NCI-H460 (cell line): ENCODE measurements around the gene INPP5A. TPM values are rescaled to one million over a fixed set of nuclear protein-coding genes. Genes with fewer than 3 reads are reported as not detected.

ENCODE experiments used
- DNase-seq: peaks from one replicate; pipeline ENCODE4 v3.0.0-alpha.2; 2016; ENCODE audit warnings: low read depth; ENCODE audit errors: extremely low read depth
- total RNA-seq: library from RNA; depleted of rRNA; stranded (reverse); fragments of >200 nt; shearing (Covaris generic); gene quantifications from 2 replicates; pipeline ENCODE4 v1.2.3, GENCODE V29; 2014

INPP5A gene
- total RNA-seq, 1 experiment from 2014 or later, result 13.1 TPM

DNA sequence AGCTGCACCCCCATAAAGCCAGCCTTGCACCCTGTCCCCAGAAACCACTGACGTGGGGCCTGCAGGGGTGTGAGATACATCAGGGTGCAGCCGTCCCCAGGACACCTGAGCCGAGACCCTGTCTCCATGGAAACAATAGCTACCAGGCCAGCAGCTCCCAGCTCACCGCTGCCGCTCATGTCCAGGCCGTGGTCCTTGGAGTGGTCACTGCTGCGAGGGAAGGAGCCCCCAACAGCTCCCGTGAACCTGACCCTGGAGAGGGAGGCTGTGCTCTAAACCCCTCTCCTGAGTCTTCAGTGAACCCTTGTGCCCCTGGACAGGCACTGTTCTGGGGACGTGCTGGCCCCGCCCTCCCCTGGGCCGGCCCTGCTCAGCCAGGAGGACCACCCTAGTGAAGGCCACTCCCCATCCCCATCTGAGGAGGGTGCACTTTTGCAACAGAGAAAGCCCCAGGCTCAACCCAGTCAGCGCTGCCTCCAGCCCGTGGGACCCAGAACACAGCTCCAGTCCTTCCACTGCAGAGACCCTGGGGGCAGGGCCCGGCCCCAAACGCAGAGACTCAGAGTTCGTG, 19.6 kb upstream of the INPP5A start:
- no peak for DNase-seq

DNA sequence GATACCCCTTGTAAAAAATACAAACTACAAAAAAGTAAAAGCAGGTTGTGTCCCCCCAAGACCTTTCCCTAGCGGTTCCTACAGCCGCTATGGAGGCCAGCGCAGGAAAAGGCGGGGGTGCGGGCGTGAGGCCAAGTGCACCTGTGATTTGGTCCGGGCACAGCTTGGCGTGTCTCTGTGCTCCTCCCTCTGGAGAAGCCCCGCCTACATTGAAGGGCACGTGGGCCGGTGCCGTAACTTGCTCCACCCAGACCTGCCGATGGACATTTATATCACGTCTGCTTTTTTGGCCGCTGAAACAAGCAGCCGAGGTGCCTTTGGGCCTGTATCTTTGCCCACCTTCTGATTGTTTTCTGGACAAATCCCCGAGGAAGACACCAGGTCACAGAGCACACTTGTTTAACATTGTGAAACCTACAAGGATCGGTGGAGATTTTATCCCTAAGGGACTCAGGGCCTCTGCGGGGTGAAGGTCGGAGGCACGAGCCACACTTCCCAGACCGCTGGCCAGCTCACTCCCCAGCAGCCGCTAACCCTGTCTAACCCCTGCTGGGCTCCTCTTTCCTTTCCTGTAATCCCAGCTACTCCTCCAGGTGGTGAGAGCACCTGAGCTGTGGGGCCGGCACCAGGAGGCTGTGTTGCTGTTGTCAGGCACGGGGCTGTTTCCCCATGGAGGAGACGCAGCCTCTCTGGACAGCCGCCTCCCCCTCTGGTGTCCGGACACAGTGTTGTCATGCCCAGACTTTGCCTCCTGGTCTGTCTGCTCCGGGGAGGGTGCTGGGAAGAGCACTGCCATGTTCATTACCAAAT, 18.8 kb upstream of the INPP5A start:
- no peak for DNase-seq

DNA sequence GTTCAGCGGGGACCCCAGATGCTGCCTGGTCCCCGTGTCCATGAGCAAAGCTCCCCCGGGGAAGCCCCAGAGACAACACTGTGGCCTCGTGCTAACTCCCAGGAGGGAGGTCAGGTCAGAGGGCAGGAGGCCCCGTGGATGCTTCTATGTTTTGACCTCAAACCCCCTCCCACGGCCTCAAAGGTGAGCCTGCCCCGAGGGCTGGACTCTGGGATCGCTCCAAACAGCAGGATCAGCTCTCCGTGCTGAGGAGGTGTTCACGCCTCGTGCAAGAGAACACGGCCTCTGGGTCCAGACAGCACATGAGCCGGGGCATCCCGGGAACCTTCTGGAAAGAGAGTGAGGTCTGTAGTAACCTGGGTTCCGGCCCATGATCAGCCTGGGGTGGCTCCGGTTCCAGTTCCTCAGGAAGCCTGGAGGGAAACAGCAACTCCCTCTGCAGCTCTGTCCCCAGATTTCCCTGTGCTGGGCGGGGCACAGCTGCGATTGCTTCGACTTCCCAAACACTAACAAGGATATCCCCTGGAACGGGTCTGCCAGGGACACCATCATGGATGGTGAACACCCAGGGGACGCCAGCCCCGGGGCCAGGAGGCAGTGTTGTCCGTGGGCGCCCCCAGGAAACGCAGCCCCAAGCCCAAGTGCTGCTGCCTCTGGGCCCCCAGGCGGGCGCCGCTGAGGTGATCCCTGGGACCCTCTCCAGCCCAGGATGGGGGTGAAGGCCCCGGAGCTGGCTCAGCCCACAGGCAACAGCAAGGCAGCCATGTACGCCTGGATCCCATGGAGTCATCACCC, 18.0 kb upstream of the INPP5A start:
- DNase-seq, result no peak

DNA sequence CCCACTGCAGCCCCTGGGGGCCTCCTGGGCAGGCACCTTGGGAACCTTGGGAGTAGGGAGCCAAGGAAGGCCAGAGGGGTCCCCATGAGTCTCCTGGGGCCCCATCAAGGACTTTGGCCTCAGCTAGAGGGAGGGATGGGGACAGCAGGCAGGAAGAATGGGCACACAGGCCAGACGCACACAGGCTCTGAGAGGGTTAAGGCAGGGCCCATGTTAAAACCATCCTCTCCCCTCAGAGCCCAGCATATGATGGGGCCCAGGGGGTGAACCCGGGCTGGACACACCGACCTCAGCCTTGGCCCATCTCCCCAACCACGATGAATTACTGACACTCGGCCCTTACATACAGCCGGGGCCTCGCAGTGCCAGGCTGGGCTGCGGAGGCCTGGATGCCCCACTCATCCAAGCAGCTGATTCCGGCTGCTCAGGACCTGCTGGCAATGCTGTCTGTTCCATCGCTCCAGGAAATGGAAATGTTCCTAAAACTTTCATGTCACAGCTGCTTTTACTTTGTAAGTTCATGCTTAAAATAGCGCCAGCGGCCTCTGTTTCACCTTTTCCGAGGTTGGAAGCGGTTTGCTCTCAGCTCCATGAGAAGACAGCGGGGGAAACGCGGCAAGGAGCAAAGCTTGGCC, 17.3 kb upstream of the INPP5A start:
- DNase-seq, result no peak

DNA sequence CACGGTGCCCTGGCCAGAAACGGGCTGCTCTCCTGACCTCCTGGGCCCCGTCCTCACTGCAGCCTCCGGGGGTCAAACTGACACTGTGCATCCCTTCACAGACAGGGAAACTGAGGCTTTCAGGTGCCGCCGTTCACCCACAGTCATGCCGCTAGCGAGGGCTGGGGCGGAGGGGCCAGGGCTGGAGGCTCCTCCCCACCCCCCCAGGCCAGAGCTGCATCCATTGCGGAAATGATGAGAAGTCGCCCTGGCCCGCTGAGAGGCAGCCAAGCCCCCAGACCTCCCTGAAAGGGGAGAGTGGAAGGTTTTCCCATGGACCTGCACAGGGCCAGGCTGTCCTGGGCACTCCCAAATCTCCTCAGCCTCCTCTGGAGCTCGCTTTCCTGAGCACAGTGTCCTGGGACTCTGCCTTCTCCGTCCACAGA, 16.5 kb upstream of the INPP5A start:
- DNase-seq, result no peak

DNA sequence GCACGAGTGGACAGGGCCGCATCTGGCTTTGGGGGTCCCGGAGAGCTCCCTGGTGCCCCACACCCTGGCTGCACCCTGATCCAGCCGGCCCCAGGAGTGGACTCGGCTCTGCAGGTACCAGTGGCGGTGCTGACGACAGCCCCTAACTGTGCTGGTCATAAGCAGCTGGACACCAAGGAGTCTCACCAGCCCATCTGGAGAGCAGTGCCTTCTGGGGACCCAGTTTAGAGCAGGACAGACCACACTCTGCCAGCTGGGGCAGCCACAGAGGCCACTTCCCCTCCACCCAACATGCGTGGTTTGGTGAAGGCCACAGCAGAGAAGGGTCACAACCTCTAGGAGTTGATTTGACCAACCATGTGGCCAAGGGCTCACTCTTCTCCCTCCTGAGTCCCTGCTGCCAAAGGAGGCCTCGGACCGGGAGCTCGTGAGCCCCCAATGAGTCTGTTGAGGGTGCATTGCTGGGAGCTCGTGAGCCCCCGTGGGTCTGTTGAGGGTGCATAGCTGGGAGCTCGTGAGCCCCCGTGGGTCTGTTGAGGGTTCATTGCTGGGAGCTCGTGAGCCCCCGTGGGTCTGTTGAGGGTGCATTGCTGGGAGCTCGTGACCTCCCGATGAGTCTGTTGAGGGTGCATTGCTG, 16.0 kb upstream of the INPP5A start:
- no peak for DNase-seq

DNA sequence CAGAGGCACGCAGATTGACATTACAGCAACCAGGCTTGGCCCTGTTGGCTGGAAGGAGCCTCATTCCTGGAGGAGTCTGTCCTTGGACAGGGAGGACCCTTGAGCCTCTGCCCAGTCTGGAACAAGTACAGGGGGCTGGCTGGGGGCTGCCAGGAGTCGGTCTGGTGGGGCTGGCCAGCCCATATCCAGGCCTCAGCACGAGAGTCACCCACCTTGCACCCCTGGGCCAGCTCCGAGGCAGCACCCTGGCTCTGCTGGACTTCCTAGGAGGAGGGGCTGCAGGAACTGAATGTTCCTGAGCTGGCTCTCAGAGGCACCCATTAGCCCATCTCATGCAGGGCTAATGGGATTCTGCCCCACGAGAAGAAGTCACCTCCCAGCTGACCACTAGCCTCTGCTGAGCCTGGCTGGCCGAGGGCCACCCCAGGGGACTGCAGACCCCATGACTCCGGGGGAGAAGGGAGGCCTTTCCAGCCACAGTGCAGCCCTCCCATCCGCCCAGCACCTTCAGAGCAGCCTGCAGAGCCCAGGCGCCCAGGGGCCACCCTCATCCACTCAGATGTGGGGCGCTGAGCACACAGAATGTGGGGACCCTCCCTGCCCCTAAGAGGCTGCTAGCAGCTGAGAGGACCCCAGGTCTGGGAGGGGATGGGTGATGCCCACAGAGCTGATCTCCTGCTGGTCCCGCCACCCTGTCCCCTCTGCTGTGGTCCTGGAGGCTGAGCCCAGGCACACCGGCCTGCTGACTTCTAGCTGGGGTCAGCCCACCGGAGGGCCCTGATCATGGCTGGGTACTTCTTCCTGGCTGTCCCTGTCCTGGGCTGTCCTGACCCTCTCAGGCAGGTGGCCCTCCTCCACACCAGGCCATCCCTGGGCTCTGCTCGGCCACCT, 14.8 kb upstream of the INPP5A start:
- no peak for DNase-seq

DNA sequence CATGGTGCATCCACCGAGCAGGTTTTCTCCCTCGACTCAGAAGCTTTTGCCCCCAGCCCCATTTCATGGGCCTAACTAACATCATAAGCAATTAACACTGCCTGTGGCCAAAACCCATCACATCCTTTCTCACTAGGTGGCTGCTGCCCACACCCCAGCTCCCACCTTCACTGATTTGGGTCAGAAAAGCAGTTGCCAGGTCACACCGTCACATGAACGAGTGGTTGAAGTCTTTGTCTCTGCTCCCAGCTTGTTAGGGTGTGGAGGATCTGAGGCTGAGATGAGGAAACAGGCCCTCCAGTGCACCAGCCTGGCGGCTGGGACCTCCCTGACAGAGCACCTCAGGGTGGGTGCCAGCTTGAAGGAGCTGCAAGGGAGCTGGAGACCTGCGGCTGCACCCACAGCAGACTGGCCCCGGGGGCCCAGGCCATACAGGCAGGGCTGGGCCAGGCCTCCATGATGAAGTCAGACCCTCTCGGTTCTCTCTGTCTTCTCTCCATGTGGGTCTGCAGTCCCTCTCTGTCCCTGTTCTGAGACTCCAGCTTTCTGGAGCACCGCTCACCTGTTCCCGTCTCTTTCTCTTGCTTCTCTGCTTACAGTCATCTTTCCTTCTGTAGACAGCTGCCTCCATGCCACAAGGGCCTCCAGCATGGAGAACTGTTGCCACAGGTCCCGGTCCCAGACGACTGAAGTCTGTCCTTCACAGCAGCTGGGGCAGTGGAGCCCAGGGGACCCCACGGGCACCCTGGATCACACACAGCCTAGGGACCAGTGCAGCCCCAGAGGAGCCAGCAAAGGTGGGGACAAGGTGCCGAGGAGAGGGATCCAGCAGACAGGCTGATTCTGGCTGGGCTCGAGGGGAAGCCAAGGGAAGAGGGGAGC, 13.8 kb upstream of the INPP5A start:
- DNase-seq, result no peak

DNA sequence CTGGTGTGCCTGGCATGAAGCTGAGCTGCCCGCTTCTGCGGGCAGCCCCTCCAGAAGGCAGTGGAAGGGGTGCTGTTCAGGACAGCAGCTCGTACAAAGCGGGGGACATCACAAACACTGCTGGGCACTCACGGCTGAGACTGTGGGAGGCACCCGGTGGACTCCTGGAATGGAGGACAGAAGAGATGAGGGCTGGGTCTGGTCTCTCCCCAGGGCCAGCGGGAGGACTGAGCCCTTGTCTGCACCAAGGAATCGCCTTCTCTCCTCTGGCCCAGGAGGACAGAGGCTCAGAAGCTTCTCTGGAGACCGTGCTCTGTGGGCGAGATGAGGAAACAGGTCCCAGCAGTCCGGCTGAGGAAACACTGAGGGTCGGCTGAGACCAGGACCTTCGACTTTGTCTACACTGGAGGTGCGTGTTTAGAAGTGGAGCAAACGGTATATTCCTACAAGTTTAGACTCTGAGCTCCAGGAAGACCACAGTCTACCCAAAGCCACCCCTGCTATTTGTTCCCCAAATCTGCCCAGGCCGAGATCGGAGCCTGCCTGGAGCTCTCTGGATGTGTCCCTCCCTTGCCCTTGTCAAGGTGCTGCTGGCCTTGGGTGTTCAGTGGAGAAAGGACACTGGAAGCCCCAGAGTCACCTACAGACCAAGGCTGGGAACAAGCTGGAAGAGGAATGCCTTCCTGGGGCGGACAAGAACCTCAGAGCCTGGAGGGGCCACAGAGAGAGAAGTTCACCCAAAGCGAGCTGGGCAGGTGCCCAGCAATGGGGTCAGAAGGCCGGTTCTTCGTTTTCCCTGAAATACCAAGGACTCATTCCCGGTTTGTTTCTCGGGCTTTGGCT, 12.9 kb upstream of the INPP5A start:
- DNase-seq, result no peak

DNA sequence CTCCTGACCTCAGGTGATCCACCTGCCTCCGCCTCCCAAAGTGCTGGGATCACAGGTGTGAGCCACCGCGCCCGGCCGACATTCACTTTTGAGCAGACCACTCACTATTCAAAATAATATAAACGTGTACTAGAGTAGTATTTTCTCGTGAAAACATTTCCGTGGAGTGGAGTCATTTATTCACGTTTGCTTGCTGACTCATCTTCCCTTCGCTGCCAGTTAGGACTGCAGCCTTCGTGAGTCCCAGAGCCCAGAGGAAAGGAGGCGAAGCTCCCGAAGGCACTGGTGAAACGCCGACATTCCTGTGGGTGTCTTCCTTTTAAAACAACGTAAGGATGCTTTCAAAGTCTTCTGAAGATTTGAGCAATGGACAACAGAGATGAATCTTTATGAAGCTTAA, 10.9 kb upstream of the INPP5A start:
- DNase-seq, result no peak

DNA sequence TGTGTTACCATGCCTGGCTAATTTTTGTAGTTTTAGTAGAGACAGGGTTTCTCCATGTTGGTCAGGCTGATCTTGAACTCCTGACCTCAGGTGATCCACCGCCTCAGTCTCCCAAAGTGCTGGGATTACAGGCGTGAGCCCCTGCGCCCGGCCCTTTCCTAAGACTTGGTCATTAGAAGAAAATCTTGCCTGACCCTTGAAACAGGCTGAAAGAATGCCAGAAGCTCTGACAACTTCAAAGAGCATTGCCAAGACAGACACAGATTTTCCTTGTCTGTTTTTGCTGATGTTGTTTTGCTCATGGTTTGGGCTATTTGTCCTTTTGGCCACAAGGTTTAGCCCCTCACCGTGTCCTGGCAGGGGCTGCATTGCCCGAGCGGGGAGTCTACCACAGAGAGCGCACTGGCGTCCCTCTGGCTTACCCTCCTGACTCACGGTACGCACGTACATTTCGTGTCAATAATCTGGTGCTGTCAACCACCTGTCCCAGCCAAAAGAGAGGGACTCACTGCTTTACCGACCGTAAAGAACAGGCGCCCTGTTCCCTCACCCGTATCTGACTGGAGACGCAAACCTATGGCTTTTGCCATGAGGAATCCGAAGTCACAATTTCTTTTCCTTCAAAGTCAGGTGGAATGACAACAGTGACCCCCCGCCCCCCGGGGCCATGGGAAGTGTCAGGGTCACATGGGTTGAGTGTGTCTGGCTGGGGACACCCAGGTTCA, 10.1 kb upstream of the INPP5A start:
- no peak for DNase-seq

DNA sequence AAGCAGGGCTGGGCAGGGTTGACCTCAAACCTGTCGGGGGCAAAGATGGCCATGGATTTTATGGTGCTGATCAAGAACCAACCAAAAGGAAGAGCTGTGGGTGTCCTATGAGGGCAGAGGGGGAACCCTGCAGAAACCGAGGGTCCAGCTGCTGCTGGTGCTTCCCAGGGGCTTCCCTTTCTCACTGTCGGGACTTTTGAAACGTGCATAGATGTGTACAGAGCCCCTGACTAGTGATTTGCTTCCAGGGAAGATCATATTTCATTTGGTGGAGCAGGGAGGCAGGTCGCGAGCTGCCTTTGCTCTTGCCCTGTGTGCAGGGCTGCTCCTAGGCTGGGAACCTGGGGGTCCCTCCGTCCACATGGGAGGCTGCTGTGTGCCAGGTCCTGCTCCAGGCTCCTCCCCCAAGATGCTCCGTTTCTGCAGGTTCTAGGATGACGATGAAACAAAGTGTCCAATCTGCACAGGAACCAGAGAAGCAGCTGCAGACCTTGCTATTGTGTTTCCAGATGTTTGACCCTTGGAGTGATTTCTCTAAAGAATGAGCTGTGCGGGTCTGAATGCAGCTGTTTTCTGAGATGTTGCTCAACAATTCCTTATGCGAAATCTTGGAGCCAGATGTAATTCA, 9.4 kb upstream of the INPP5A start:
- no peak for DNase-seq

DNA sequence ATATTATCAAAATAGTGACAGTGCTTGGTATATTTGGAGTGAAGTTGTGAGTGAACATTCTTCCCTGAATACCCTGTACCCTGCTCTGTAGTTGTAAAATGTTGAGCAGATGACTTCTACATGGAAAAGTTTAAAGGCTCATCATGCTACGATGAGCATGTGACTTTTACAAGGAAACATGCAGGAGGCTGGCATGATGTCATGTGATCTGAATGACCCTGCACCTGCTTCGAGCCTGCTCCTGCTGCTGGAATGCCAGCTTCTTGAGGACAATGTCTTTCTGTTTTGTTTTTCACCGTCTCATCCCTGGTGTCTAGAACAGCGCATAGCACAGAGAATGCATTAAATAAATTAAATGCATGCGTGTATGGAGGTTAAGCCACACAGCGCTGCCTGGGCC, 5.4 kb upstream of the INPP5A start:
- no peak for DNase-seq

DNA sequence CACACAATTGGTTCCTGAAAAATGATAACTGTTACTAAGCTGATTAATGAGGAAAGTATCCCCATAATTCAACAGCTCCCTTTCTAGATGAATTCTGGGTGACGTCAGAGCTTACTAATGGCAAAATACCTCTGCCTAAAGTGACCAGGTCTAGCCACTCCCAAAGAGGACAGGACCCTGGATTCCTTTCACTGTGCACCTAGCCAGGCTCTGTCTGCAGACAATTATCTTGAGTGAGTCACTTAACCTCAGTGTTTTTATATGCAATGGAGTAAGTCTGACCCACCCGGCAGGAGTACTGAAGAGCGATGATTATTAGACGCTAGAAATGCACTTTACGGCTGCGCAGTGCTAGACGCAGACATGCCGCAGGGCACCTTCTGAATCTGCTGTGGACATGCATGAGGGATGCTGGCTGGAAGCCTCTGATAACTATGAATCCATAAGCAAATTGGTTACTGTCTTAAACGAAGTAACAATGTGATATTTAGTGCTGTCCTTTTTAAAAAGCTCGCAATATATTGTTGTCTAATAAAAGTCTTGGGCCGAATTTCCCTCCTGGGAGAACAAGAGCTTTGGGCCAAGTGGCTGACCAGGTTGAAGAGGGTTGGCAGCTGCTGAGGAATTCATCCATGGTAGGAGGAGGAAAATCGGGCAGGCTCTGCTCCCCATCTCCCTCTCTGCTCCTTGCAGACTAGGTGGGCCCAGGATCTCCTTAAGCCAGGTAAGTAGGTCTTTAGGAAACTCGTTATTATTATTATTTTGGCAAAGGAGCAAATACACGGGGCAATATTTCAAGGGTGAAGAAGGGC, 4.6 kb upstream of the INPP5A start:
- no peak for DNase-seq

DNA sequence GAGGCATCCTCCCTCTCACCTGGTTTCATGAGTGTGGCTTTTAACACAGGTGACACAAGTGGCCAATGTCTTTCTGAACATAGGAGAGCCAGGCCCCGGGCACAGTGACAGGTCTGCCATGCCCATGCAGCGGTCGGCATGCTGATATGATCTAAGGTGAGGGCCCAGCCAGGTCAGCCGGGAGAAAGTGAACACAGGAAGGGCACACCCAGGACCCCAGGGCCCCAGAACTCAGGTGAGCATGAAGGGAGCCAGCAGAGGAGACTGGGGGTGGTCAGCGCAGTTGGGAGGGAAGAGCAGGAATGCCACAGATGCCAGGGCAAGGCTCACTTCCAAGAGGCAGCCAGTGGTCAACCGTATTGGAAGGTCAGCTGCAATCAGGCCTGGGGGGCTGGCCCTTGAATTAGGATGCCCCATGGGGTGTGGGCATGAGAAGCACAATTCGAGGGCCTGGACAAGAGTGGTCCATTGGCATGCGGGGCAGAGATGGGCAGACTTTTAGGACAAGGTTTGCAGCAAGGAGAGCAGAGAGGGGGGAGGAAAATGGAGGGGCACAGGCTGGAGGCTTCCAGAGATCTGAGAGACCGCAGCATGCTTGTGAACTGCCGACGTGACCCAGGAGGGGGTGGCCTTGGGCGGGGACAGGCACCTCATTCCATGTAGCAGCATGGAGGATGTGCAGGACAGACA, 3.9 kb upstream of the INPP5A start:
- no peak for DNase-seq
